Suprapubic skin (tissue), 4 donors: ENCODE data around the gene CERT1.

Source experiments
- EP300 ChIP-seq: sonication (generic); formaldehyde crosslinking; IDR thresholded peaks from one replicate; pipeline ENCODE4 v1.6.1; 2017; ENCODE audit warnings: antibody characterized with exemption
- POLR2A ChIP-seq, 2 donors: fragments of 450-650 bp; IDR thresholded peaks; one replicate each; pipeline ENCODE4 v1.6.1; 2017; ENCODE audit warnings: antibody characterized with exemption in 2 of 2, mild to moderate bottlenecking in 2 of 2, moderate library complexity in 2 of 2
- POLR2AphosphoS5 ChIP-seq, 3 donors: sonication (generic); formaldehyde crosslinking; IDR thresholded peaks; one replicate each; pipeline ENCODE4 v1.6.1; 2017; ENCODE audit warnings: antibody characterized with exemption in 3 of 3
- TF ChIP-seq, protein P1 (sequence below), 2 donors: fragments of 200-600 bp in 1 of 2; fragments of 450-650 bp in 1 of 2; sonication (generic) in 1 of 2; IDR thresholded peaks; one replicate each; pipeline ENCODE4 v1.5.1; 2016 to 2019; ENCODE audit warnings: antibody characterized with exemption in 2 of 2, mild to moderate bottlenecking in 1 of 2, moderate library complexity in 1 of 2

- TF ChIP-seq, protein P1, sequence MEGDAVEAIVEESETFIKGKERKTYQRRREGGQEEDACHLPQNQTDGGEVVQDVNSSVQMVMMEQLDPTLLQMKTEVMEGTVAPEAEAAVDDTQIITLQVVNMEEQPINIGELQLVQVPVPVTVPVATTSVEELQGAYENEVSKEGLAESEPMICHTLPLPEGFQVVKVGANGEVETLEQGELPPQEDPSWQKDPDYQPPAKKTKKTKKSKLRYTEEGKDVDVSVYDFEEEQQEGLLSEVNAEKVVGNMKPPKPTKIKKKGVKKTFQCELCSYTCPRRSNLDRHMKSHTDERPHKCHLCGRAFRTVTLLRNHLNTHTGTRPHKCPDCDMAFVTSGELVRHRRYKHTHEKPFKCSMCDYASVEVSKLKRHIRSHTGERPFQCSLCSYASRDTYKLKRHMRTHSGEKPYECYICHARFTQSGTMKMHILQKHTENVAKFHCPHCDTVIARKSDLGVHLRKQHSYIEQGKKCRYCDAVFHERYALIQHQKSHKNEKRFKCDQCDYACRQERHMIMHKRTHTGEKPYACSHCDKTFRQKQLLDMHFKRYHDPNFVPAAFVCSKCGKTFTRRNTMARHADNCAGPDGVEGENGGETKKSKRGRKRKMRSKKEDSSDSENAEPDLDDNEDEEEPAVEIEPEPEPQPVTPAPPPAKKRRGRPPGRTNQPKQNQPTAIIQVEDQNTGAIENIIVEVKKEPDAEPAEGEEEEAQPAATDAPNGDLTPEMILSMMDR (IDR thresholded peaks at IDR 0.05): no peak
- TF ChIP-seq POLR2A (IDR thresholded peaks at IDR 0.05): no peak
- no peak for TF ChIP-seq EP300
- TF ChIP-seq POLR2AphosphoS5 (IDR thresholded peaks at IDR 0.05): no peak
These were observed 122.0 kb downstream of the CERT1 start for GRCh38 chr5:75389430-75389829.
